H1 (cell line): ENCODE data around the gene IKZF1. TPM values are rescaled to one million over a fixed set of nuclear protein-coding genes. Genes with fewer than 3 reads are reported as not detected.

Experiments used
- CTCF ChIA-PET: fragments of 300-600 bp; sonication (Branson Sonifier 250); formaldehyde crosslinking; loops from one replicate; lab custom pipeline; 2021; ENCODE audit not compliant: partially characterized antibody; lab: Charles Lee
- POLR2A ChIA-PET: fragments of 300-600 bp; sonication (Branson Sonifier 250); formaldehyde crosslinking; loops from one replicate; lab custom pipeline; 2021; ENCODE audit warnings: inconsistent platforms; ENCODE audit not compliant: partially characterized antibody; lab: Charles Lee
- DNase-seq, 2 experiments: peaks; one replicate each; pipeline versions ENCODE4 v3.0.0 to v3.0.0-alpha.2; 2010 to 2022; ENCODE audit warnings: low spot score in 2 of 2, low read depth in 1 of 2, mixed read lengths in 1 of 2
- FAIRE-seq: peaks from 2 replicates; lab custom pipeline; 2011; peaks lifted over from hg19 to GRCh38; lab: Jason Lieb, UNC
- H2AFZ ChIP-seq: 2 replicates; pipeline ENCODE4 v1.8.1; 2012; ENCODE audit warnings: low read length, inconsistent platforms
- H2AK5ac ChIP-seq: 2 replicates; pipeline ENCODE4 v1.6.1; 2013; ENCODE audit warnings: low read depth, low read length
- H2BK120ac ChIP-seq: replicated peaks from 2 replicates; pipeline ENCODE3; 2013; ENCODE audit warnings: low read depth, low read length, inconsistent platforms
- H2BK12ac ChIP-seq: 2 replicates; pipeline ENCODE4 v1.6.1; 2013; ENCODE audit warnings: low read depth, low read length
- H2BK15ac ChIP-seq: 2 replicates; pipeline ENCODE4 v1.6.1; 2013; ENCODE audit warnings: low read length
- H2BK20ac ChIP-seq: 2 replicates; pipeline ENCODE4 v1.6.1; 2013; ENCODE audit warnings: low read length
- H2BK5ac ChIP-seq: 2 replicates; pipeline ENCODE4 v1.6.1; 2013; ENCODE audit warnings: low read depth, low read length
- H3K14ac ChIP-seq: 2 replicates; pipeline ENCODE4 v1.6.1; 2013; ENCODE audit warnings: inconsistent platforms; ENCODE audit not compliant: insufficient read length
- H3K18ac ChIP-seq: 2 replicates; pipeline ENCODE4 v1.6.1; 2013; ENCODE audit warnings: low read length; ENCODE audit errors: extremely low read depth
- H3K23ac ChIP-seq: 2 replicates; pipeline ENCODE4 v1.6.1; 2013; ENCODE audit warnings: inconsistent platforms; ENCODE audit not compliant: insufficient read length
- H3K23me2 ChIP-seq: 2 replicates; pipeline ENCODE4 v1.6.1; 2013; ENCODE audit warnings: low read depth, low read length
- H3K27ac ChIP-seq: 2 replicates; pipeline ENCODE4 v1.6.1; 2011; ENCODE audit warnings: low read depth, low read length, inconsistent platforms
- H3K27me3 ChIP-seq, 4 experiments: replicated peaks in 1 of 4; 1 replicate in 1 of 4; 2 replicates in 3 of 4; pipeline versions ENCODE4 v1.6.1 to v1.8.1; 2011 to 2013; ENCODE audit warnings: low read length in 3 of 4, mild to moderate bottlenecking in 3 of 4, inconsistent platforms in 2 of 4, mixed read lengths in 2 of 4, moderate library complexity in 1 of 4; ENCODE audit not compliant: control insufficient read depth in 3 of 4, insufficient read depth in 3 of 4; ENCODE audit errors: extremely low read depth in 1 of 4
- H3K36me3 ChIP-seq, 4 experiments: 2 replicates each; pipeline versions ENCODE4 v1.6.1 to v1.8.1; 2011 to 2013; ENCODE audit warnings: mild to moderate bottlenecking in 4 of 4, low read length in 3 of 4, moderate library complexity in 2 of 4, control low read depth in 1 of 4, inconsistent platforms in 1 of 4; ENCODE audit not compliant: insufficient read depth in 4 of 4, control insufficient read depth in 2 of 4
- H3K4ac ChIP-seq: replicated peaks from 2 replicates; pipeline ENCODE3; 2013; ENCODE audit warnings: low read length, low read depth, mixed read lengths, inconsistent platforms; ENCODE audit not compliant: insufficient read length
- H3K4me1 ChIP-seq, 4 experiments: replicated peaks in 1 of 4; 1 replicate in 1 of 4; 2 replicates in 3 of 4; pipeline versions ENCODE4 v1.6.1 to v1.8.1; 2011 to 2013; ENCODE audit warnings: low read length in 3 of 4, inconsistent platforms in 2 of 4, mixed read lengths in 1 of 4; ENCODE audit not compliant: insufficient read depth in 4 of 4, control insufficient read depth in 3 of 4
- H3K4me2 ChIP-seq, 2 experiments: 2 replicates each; pipeline versions ENCODE4 v1.6.1 to v1.8.1; 2011 to 2013; ENCODE audit warnings: low read depth in 2 of 2, low read length in 2 of 2, control low read depth in 1 of 2, inconsistent platforms in 1 of 2, mild to moderate bottlenecking in 1 of 2; ENCODE audit not compliant: insufficient read depth in 1 of 2
- H3K4me3 ChIP-seq, 4 experiments: fragments of 200-600, 300-600 bp in 1 of 4; sonication (generic), shearing (Covaris generic), sonication (Bioruptor Twin) in 1 of 4; 2 replicates each; pipeline versions ENCODE4 v1.5.1 to v1.8.1; 2011 to 2016; ENCODE audit warnings: low read length in 4 of 4, low read depth in 3 of 4, control low read depth in 2 of 4, inconsistent platforms in 2 of 4, mild to moderate bottlenecking in 2 of 4, mixed read lengths in 1 of 4, moderate library complexity in 1 of 4; ENCODE audit not compliant: insufficient read depth in 2 of 4; ENCODE audit errors: extremely low read depth in 1 of 4
- H3K56ac ChIP-seq: replicated peaks from 2 replicates; pipeline ENCODE3; 2013; ENCODE audit warnings: low read depth, mild to moderate bottlenecking, mixed read lengths, low read length, inconsistent platforms; ENCODE audit not compliant: insufficient read length
- H3K79me1 ChIP-seq: 2 replicates; pipeline ENCODE4 v1.6.1; 2013; ENCODE audit warnings: low read depth, low read length, control low read depth
- H3K79me2 ChIP-seq, 2 experiments: 2 replicates each; pipeline versions ENCODE4 v1.6.1 to v1.8.1; 2012 to 2013; ENCODE audit warnings: low read length in 2 of 2, mild to moderate bottlenecking in 2 of 2, inconsistent platforms in 1 of 2; ENCODE audit not compliant: insufficient read depth in 2 of 2, control insufficient read depth in 1 of 2
- H3K9ac ChIP-seq, 4 experiments: replicated peaks in 1 of 4; 1 replicate in 1 of 4; 2 replicates in 3 of 4; pipeline versions ENCODE4 v1.6.1 to v1.8.1; 2011 to 2013; ENCODE audit warnings: low read depth in 3 of 4, low read length in 3 of 4, control low read depth in 2 of 4, mild to moderate bottlenecking in 2 of 4, moderate library complexity in 2 of 4, inconsistent platforms in 1 of 4; ENCODE audit errors: extremely low read depth in 1 of 4
- H3K9me3 ChIP-seq, 2 experiments: 2 replicates each; pipeline versions ENCODE4 v1.6.1 to v1.8.1; 2012 to 2013; ENCODE audit warnings: mild to moderate bottlenecking in 2 of 2, moderate library complexity in 2 of 2, control low read depth in 1 of 2, inconsistent platforms in 1 of 2, low read depth in 1 of 2, low read length in 1 of 2, mixed read lengths in 1 of 2; ENCODE audit not compliant: insufficient read depth in 2 of 2
- H4K20me1 ChIP-seq, 2 experiments: replicated peaks in 1 of 2; 2 replicates each; pipeline versions ENCODE3 to v1.8.1; 2011 to 2013; ENCODE audit warnings: inconsistent platforms in 2 of 2, low read length in 2 of 2, mild to moderate bottlenecking in 1 of 2; ENCODE audit not compliant: insufficient read depth in 2 of 2, control insufficient read depth in 1 of 2
- H4K5ac ChIP-seq: 2 replicates; pipeline ENCODE4 v1.6.1; 2013; ENCODE audit warnings: low read length, low read depth, mixed read lengths, inconsistent platforms; ENCODE audit not compliant: insufficient read length
- H4K8ac ChIP-seq: 2 replicates; pipeline ENCODE4 v1.8.0; 2013; ENCODE audit warnings: mild to moderate bottlenecking, moderate library complexity, low read length, inconsistent platforms; ENCODE audit not compliant: insufficient read depth; ENCODE audit errors: extremely low read depth
- H4K91ac ChIP-seq: replicated peaks from 2 replicates; pipeline ENCODE3; 2013; ENCODE audit warnings: low read length, mixed read lengths, inconsistent platforms; ENCODE audit not compliant: insufficient read length
- CREB1 ChIP-seq: IDR thresholded peaks from 2 replicates; pipeline ENCODE4 v1.6.1; 2012; ENCODE audit warnings: inconsistent platforms
- EGR1 ChIP-seq: IDR thresholded peaks from 2 replicates; pipeline ENCODE4 v1.6.1; 2011; ENCODE audit warnings: low read depth, low read length, borderline replicate concordance
- EZH2 ChIP-seq: fragments of 200-600 bp; sonication (generic); IDR thresholded peaks from 2 replicates; pipeline ENCODE4 v1.7.1; 2012; ENCODE audit warnings: low read depth, mild to moderate bottlenecking, moderate library complexity, low read length, inconsistent platforms; ENCODE audit not compliant: severe bottlenecking
- HDAC6 ChIP-seq: IDR thresholded peaks from one replicate; pipeline ENCODE4 v1.7.1; 2012; ENCODE audit warnings: low read depth, mild to moderate bottlenecking, inconsistent platforms, low read length, moderate library complexity
- JUND ChIP-seq: IDR thresholded peaks from 2 replicates; pipeline ENCODE4 v1.6.1; 2011; ENCODE audit warnings: mild to moderate bottlenecking, improper control_type of control experiment, low read length
- KDM5A ChIP-seq: fragments of 200-600 bp; IDR thresholded peaks from 2 replicates; pipeline ENCODE4 v1.7.1; 2012; ENCODE audit warnings: mild to moderate bottlenecking, low read length, inconsistent platforms, mixed read lengths
- RBBP5 ChIP-seq: IDR thresholded peaks from 2 replicates; pipeline ENCODE4 v1.7.1; 2012; ENCODE audit warnings: low read depth, mild to moderate bottlenecking, inconsistent platforms, low read length, moderate library complexity, borderline replicate concordance
- RXRA ChIP-seq: IDR thresholded peaks from 2 replicates; pipeline ENCODE4 v1.6.1; 2011; ENCODE audit warnings: low read depth, mild to moderate bottlenecking, low read length, moderate library complexity; ENCODE audit not compliant: insufficient read depth
- SP1 ChIP-seq: IDR thresholded peaks from 2 replicates; pipeline ENCODE4 v1.6.1; 2011; ENCODE audit warnings: low read depth, low read length
- TBP ChIP-seq: IDR thresholded peaks from 2 replicates; pipeline ENCODE4 v1.6.1; 2011; ENCODE audit warnings: low read depth, low read length, improper control_type of control experiment
- TCF12 ChIP-seq: IDR thresholded peaks from 2 replicates; pipeline ENCODE4 v1.6.1; 2011; ENCODE audit warnings: low read depth, mild to moderate bottlenecking, low read length
- TEAD4 ChIP-seq: IDR thresholded peaks from 2 replicates; pipeline ENCODE4 v1.6.1; 2012; ENCODE audit warnings: low read depth, low read length, inconsistent platforms, mixed read lengths
- WGBS, 2 experiments: shearing (Covaris generic) in 1 of 2; methylation state at CpG; one replicate each; pipeline versions ENCODE4 v1.1.6 to v1.1.7; 2013 to 2015; ENCODE audit warnings: low lambda C conversion rate in 2 of 2, mixed read lengths in 2 of 2, inconsistent platforms in 1 of 2, low coverage in 1 of 2, missing lambda C conversion rate in 1 of 2; ENCODE audit not compliant: insufficient replicate concordance in 2 of 2, insufficient coverage in 1 of 2, insufficient read length in 1 of 2; ENCODE audit errors: extremely low coverage in 1 of 2, missing lambda C conversion rate in 1 of 2; 5-methylcytosine and 5-hydroxymethylcytosine counted together
- polyA plus RNA-seq, 7 experiments: library from polyadenylated mRNA; depleted of rRNA in 3 of 7; stranded (reverse) in 5 of 7; unstranded in 2 of 7; fragments of >200 nt in 5 of 7; fragments of 200-250 nt in 2 of 7; gene quantifications; 1 replicate in 5 of 7; 2 replicates in 1 of 7; 4 replicates in 1 of 7; pipeline versions ENCODE4 v1.2.1 to v1.2.3, GENCODE V29; 2011 to 2013; ENCODE audit warnings: missing spikeins in 2 of 7, mixed read lengths in 2 of 7
- total RNA-seq: library from RNA; stranded (reverse); fragmentation: NEBNext Ultra II Directional; extraction: Animal tissue kit (Norgen Biotek cat#: 25700); gene quantifications from 2 replicates; pipeline ENCODE4 v1.2.1, GENCODE V29; 2021
- TF ChIP-seq, protein P1 (sequence below): IDR thresholded peaks from 2 replicates; pipeline ENCODE4 v1.6.1; 2011; ENCODE audit warnings: low read length, improper control_type of control experiment
- TF ChIP-seq, protein P2 (sequence below): IDR thresholded peaks from 2 replicates; pipeline ENCODE4 v1.6.1; 2012; ENCODE audit warnings: inconsistent platforms

IKZF1 gene
- total and polyA plus RNA-seq, 2 of the 8 experiments (the other 6 are each of a cell fraction or from before 2014, with no cell fraction given), result 0.74 to 1.5 TPM

DNA sequence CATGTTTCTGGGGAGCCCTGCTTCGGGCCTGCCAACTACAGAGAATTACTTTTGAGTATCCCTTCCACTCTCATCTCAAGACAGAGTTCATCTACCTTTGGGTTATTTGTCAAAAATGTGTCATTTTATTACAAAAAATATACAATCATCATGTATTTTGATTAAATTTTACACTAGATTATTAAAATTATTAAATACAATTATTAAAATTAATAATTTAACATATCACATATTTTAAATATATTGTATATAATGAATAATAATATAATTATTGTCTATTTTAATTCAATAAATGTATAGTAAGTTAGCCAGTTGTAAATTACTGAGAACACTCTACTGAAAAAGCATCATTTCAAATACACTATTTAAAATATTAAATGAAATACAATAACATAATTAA is 94.7 kb downstream of the IKZF1 start:
- Histone ChIP-seq H3K23ac (no peak overlapping the region), H3K4me2 (no peak overlapping the region), H2BK5ac (no peak overlapping the region), H3K23me2 (no peaks in the 10 kb centered on the region), H2AFZ (no peak overlapping the region), H2BK20ac (no peak overlapping the region), H3K56ac (no peak overlapping the region), H3K18ac (no peak overlapping the region), H4K91ac (no peak overlapping the region), H2BK120ac (no peak overlapping the region), H3K79me1 (no peaks in the 10 kb centered on the region), H2AK5ac (no peak overlapping the region), H4K20me1 (no peaks in the 10 kb centered on the region), H3K14ac (no peak overlapping the region), H3K9me3 (no peaks in the 10 kb centered on the region), H3K36me3 (no peaks in the 10 kb centered on the region), H2BK12ac (no peak overlapping the region), H3K4me3 (no peak overlapping the region), H2BK15ac (no peak overlapping the region), H3K9ac (no peak overlapping the region), H4K5ac (no peak overlapping the region), H3K27ac (no peak overlapping the region), H3K79me2 (no peaks in the 10 kb centered on the region), H3K4me1 (no peaks in the 10 kb centered on the region), H3K27me3 (no peaks in the 10 kb centered on the region), H4K8ac (no peak overlapping the region), H3K4ac (no peak overlapping the region)
- FAIRE-seq (no peak), DNase-seq (no peak)
- POLR2A ChIA-PET, result no interaction called here
- WGBS, 2 experiments, result 92% methylated on average over 1 of the region's 1 CpG; no CpG with 5 or more reads in 1 of the 2 experiments
- CTCF ChIA-PET, result interaction anchor here (1.4 kb wide), 1 partner anchor 18 kb away, joined by 4 read pairs; no protein-coding TSS in a partner anchor
- TF ChIP-seq EGR1, result no peak
- no peak for TF ChIP-seq TEAD4
- TF ChIP-seq, protein P1, sequence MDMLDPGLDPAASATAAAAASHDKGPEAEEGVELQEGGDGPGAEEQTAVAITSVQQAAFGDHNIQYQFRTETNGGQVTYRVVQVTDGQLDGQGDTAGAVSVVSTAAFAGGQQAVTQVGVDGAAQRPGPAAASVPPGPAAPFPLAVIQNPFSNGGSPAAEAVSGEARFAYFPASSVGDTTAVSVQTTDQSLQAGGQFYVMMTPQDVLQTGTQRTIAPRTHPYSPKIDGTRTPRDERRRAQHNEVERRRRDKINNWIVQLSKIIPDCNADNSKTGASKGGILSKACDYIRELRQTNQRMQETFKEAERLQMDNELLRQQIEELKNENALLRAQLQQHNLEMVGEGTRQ, result no peak
- no peak for TF ChIP-seq CREB1
- TF ChIP-seq EZH2, result no peak
- TF ChIP-seq TBP, result no peak
- no peak for TF ChIP-seq HDAC6
- TF ChIP-seq SP1, result no peak
- TF ChIP-seq JUND, result no peak
- TF ChIP-seq RXRA, result no peak
- TF ChIP-seq, protein P2, sequence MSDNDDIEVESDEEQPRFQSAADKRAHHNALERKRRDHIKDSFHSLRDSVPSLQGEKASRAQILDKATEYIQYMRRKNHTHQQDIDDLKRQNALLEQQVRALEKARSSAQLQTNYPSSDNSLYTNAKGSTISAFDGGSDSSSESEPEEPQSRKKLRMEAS, result no peak
- TF ChIP-seq KDM5A, result no peak
- no peak for TF ChIP-seq TCF12
- TF ChIP-seq RBBP5, result no peak
